ENCODE data around the gene XYLT1. TPM values are rescaled to one million over a fixed set of nuclear protein-coding genes. Genes with fewer than 3 reads are reported as not detected.

Gene XYLT1
- total RNA-seq, 1 experiment from 2014 or later = not detected

DNA sequence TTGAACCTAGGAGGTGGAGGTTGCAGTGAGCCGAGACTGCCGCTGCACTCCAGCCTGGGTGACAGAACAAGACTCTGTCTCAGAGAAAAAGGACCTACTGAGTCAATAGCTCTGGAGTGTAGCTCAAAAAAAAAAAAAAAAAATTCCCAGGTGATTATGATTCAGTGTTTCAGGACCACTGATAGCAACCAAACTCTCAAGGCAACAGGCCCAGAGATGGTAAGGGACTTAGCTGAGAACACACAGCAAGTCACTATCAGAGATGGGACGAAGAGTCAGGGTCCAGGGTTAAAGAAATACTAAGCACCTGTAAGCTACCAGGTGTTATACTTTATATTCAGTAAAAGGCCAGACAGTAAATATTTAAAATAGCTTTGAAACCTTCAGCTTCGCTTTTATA, 335.3 kb downstream of the XYLT1 start:
- Histone ChIP-seq H3K4me2 (ENCODE audit: low read length) (no peak overlapping the region), H3K79me2 (ENCODE audit: low read length) (no peaks in the 10 kb centered on the region), H3K4me3 (ENCODE audit: low read length) (no peak overlapping the region), H3K27ac (ENCODE audit: low read length) (no peak overlapping the region), H3K4me1 (ENCODE audit: insufficient read depth, low read length) (no peaks in the 10 kb centered on the region), H4K20me1 (ENCODE audit: low read length) (no peaks in the 10 kb centered on the region), H2AFZ (ENCODE audit: low read length) (no peak overlapping the region), H3K9me2 (replicated peaks; ENCODE audit: low read length) (no peaks in the 10 kb centered on the region), H3F3A (ENCODE audit: low read length, unreplicated experiment) (no peaks in the 10 kb centered on the region), H3K9ac (ENCODE audit: low read length) (no peak overlapping the region), H3K36me3 (ENCODE audit: low read depth, low read length) (no peaks in the 10 kb centered on the region), H3K27me3 (ENCODE audit: low read length) (no peaks in the 10 kb centered on the region), H3K9me3 (ENCODE audit: low read length) (no peaks in the 10 kb centered on the region)
- BruUV-seq (replicated peaks) = no TSS peak
- POLR2A ChIA-PET (ENCODE audit: unreplicated experiment) = no interaction called here
- DNase-seq = no peak
- intact Hi-C loops (cut with micrococcal nuclease) = no loop called here
- no peak for ATAC-seq
- TF ChIP-seq EZH2phosphoT487 (IDR thresholded peaks at IDR 0.05; ENCODE audit: borderline replicate concordance, low read length) (no peak), EZH2 (IDR thresholded peaks at IDR 0.05; ENCODE audit: low read length, unreplicated experiment) (no peak), CTCF (conservative IDR thresholded peaks at IDR 0.05; ENCODE audit: low read depth, low read length) (no peak)
- CTCF ChIA-PET = no interaction called here

GRCh38 chr16:17134586-17134985, 336.2 kb downstream of the XYLT1 start:
- no peak for TF ChIP-seq EZH2phosphoT487 (IDR thresholded peaks at IDR 0.05; ENCODE audit: borderline replicate concordance, low read length)
- TF ChIP-seq EZH2 (IDR thresholded peaks at IDR 0.05; ENCODE audit: low read length, unreplicated experiment) = no peak
- no peak for TF ChIP-seq CTCF (conservative IDR thresholded peaks at IDR 0.05; ENCODE audit: low read depth, low read length)
- no peaks in the 10 kb centered on the region for H3K9me2 ChIP-seq (replicated peaks; ENCODE audit: low read length)
- no peak overlapping the region for H3K27ac ChIP-seq (ENCODE audit: low read length)
- CTCF ChIA-PET = no interaction called here
- H4K20me1 ChIP-seq (ENCODE audit: low read length) = no peaks in the 10 kb centered on the region
- H3K36me3 ChIP-seq (ENCODE audit: low read depth, low read length) = no peaks in the 10 kb centered on the region
- intact Hi-C loops (cut with micrococcal nuclease) = no loop called here
- no peaks in the 10 kb centered on the region for H3F3A ChIP-seq (ENCODE audit: low read length, unreplicated experiment)
- ATAC-seq = no peak
- H3K4me3 ChIP-seq (ENCODE audit: low read length) = no peak overlapping the region
- no peaks in the 10 kb centered on the region for H3K79me2 ChIP-seq (ENCODE audit: low read length)
- H3K9ac ChIP-seq (ENCODE audit: low read length) = no peak overlapping the region
- no peak overlapping the region for H2AFZ ChIP-seq (ENCODE audit: low read length)
- H3K4me1 ChIP-seq (ENCODE audit: insufficient read depth, low read length) = no peaks in the 10 kb centered on the region
- no peak overlapping the region for H3K4me2 ChIP-seq (ENCODE audit: low read length)
- H3K9me3 ChIP-seq (ENCODE audit: low read length) = no peaks in the 10 kb centered on the region
- BruUV-seq (replicated peaks) = no TSS peak
- POLR2A ChIA-PET (ENCODE audit: unreplicated experiment) = no interaction called here
- H3K27me3 ChIP-seq (ENCODE audit: low read length) = no peaks in the 10 kb centered on the region
- DNase-seq = no peak

DNA sequence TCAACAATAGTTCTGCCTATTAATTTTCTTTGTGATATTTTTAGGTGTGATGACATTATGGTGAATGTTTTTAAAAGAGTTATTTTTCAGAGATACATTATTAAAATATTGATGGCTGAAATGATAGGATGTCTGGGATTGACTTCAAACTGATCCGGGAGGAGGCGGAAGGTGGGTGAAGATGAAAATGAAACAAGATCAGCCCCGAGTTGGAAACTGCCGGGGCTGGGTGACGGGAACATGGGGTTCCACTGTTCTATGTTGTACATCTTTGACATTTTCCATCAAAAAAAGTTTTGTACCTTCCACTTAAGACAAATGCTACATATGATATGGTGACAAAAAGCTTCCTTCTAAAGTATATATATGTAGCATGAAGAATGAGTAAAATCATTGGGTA, 336.9 kb downstream of the XYLT1 start:
- no peak overlapping the region for H3K4me2 ChIP-seq (ENCODE audit: low read length)
- TF ChIP-seq EZH2phosphoT487 (IDR thresholded peaks at IDR 0.05; ENCODE audit: borderline replicate concordance, low read length) (no peak), EZH2 (IDR thresholded peaks at IDR 0.05; ENCODE audit: low read length, unreplicated experiment) (no peak), CTCF (conservative IDR thresholded peaks at IDR 0.05; ENCODE audit: low read depth, low read length) (no peak)
- H3K36me3 ChIP-seq (ENCODE audit: low read depth, low read length) = no peaks in the 10 kb centered on the region
- ATAC-seq = no peak
- no peaks in the 10 kb centered on the region for H4K20me1 ChIP-seq (ENCODE audit: low read length)
- H3K9me3 ChIP-seq (ENCODE audit: low read length) = no peaks in the 10 kb centered on the region
- no peaks in the 10 kb centered on the region for H3K27me3 ChIP-seq (ENCODE audit: low read length)
- H3K4me1 ChIP-seq (ENCODE audit: insufficient read depth, low read length) = no peaks in the 10 kb centered on the region
- ChIA-PET CTCF (no interaction called here), POLR2A (ENCODE audit: unreplicated experiment) (no interaction called here)
- no peak overlapping the region for H2AFZ ChIP-seq (ENCODE audit: low read length)
- BruUV-seq (replicated peaks) = no TSS peak
- no peaks in the 10 kb centered on the region for H3K9me2 ChIP-seq (replicated peaks; ENCODE audit: low read length)
- H3F3A ChIP-seq (ENCODE audit: low read length, unreplicated experiment) = no peaks in the 10 kb centered on the region
- no peak for DNase-seq
- H3K79me2 ChIP-seq (ENCODE audit: low read length) = no peaks in the 10 kb centered on the region
- no peak overlapping the region for H3K9ac ChIP-seq (ENCODE audit: low read length)
- H3K4me3 ChIP-seq (ENCODE audit: low read length) = no peak overlapping the region
- no peak overlapping the region for H3K27ac ChIP-seq (ENCODE audit: low read length)
- intact Hi-C loops (cut with micrococcal nuclease) = no loop called here
